H9 (cell line): Measurements from ENCODE around the gene INPP5A. TPM values are rescaled to one million over a fixed set of nuclear protein-coding genes. Genes with fewer than 3 reads are reported as not detected.

Experiments
- DNase-seq: peaks from one replicate; pipeline ENCODE4 v3.0.0-alpha.2; 2017
- H2AFZ ChIP-seq: one replicate; pipeline ENCODE4 v1.6.1; 2013; ENCODE audit warnings: mild to moderate bottlenecking, low read length, control low read depth, moderate library complexity
- H2AK5ac ChIP-seq: 2 replicates; pipeline ENCODE4 v1.6.1; 2013; ENCODE audit warnings: low read length, control low read depth, mixed read lengths; ENCODE audit not compliant: insufficient read length
- H2BK120ac ChIP-seq: one replicate; pipeline ENCODE4 v1.6.1; 2013; ENCODE audit warnings: low read depth, mild to moderate bottlenecking, low read length, control low read depth, inconsistent platforms; ENCODE audit not compliant: poor library complexity, severe bottlenecking
- H2BK12ac ChIP-seq: 2 replicates; pipeline ENCODE4 v1.6.1; 2013; ENCODE audit warnings: low read length, control low read depth, mixed read lengths, low read depth; ENCODE audit not compliant: insufficient read length
- H2BK15ac ChIP-seq: 2 replicates; pipeline ENCODE4 v1.6.1; 2013; ENCODE audit warnings: low read depth, low read length, control low read depth
- H2BK20ac ChIP-seq: one replicate; pipeline ENCODE4 v1.6.1; 2013; ENCODE audit warnings: low read depth, mild to moderate bottlenecking, low read length, control low read depth, inconsistent platforms; ENCODE audit not compliant: poor library complexity, severe bottlenecking
- H2BK5ac ChIP-seq: 2 replicates; pipeline ENCODE4 v1.6.1; 2013; ENCODE audit warnings: low read length, control low read depth, mixed read lengths; ENCODE audit not compliant: insufficient read length
- H3K14ac ChIP-seq: 2 replicates; pipeline ENCODE4 v1.6.1; 2013; ENCODE audit warnings: low read length, control low read depth; ENCODE audit not compliant: insufficient read depth
- H3K18ac ChIP-seq: 2 replicates; pipeline ENCODE4 v1.6.1; 2013; ENCODE audit warnings: low read depth, mild to moderate bottlenecking, mixed read lengths, low read length, control low read depth; ENCODE audit not compliant: insufficient read length
- H3K23ac ChIP-seq: 2 replicates; pipeline ENCODE4 v1.6.1; 2013; ENCODE audit warnings: low read length, control low read depth, mixed read lengths, low read depth; ENCODE audit not compliant: insufficient read length
- H3K23me2 ChIP-seq: 2 replicates; pipeline ENCODE4 v1.6.1; 2013; ENCODE audit warnings: low read depth, mild to moderate bottlenecking, mixed read lengths, low read length, control low read depth; ENCODE audit not compliant: insufficient read length, poor library complexity, severe bottlenecking
- H3K27ac ChIP-seq: 2 replicates; pipeline ENCODE4 v1.5.1; 2013; ENCODE audit warnings: low read length, control low read depth, mixed read lengths, low read depth; ENCODE audit not compliant: insufficient read length
- H3K27me3 ChIP-seq: 2 replicates; pipeline ENCODE4 v1.6.1; 2013; ENCODE audit warnings: low read length, control low read depth, inconsistent platforms; ENCODE audit not compliant: insufficient read depth
- H3K4ac ChIP-seq: 2 replicates; pipeline ENCODE4 v1.6.1; 2013; ENCODE audit warnings: low read depth, mild to moderate bottlenecking, control low read depth, inconsistent platforms, low read length, moderate library complexity
- H3K4me1 ChIP-seq: 2 replicates; pipeline ENCODE4 v1.6.1; 2013; ENCODE audit warnings: low read length, control low read depth, inconsistent platforms; ENCODE audit not compliant: insufficient read depth
- H3K4me2 ChIP-seq: 2 replicates; pipeline ENCODE4 v1.6.1; 2013; ENCODE audit warnings: low read length, control low read depth, mixed read lengths; ENCODE audit not compliant: insufficient read length, insufficient read depth
- H3K56ac ChIP-seq: 2 replicates; pipeline ENCODE4 v1.6.1; 2013; ENCODE audit warnings: low read depth, mild to moderate bottlenecking, mixed read lengths, low read length, control low read depth; ENCODE audit not compliant: insufficient read length
- H3K79me1 ChIP-seq: 2 replicates; pipeline ENCODE4 v1.6.1; 2013; ENCODE audit warnings: low read depth, mild to moderate bottlenecking, moderate library complexity, low read length, control low read depth, inconsistent platforms; ENCODE audit not compliant: insufficient read depth, poor library complexity, severe bottlenecking
- H3K79me2 ChIP-seq: 2 replicates; pipeline ENCODE4 v1.6.1; 2013; ENCODE audit warnings: low read length, control low read depth, inconsistent platforms; ENCODE audit not compliant: insufficient read depth
- H3K9ac ChIP-seq: 2 replicates; pipeline ENCODE4 v1.6.1; 2013; ENCODE audit warnings: low read length, control low read depth, mixed read lengths; ENCODE audit not compliant: insufficient read length; ENCODE audit errors: extremely low read depth
- H3K9me3 ChIP-seq: one replicate; pipeline ENCODE4 v1.6.1; 2013; ENCODE audit warnings: low read depth, low read length, inconsistent platforms; ENCODE audit not compliant: control insufficient read depth
- H3T11ph ChIP-seq: one replicate; pipeline ENCODE4 v1.6.1; 2013; ENCODE audit warnings: mild to moderate bottlenecking, low read length, control low read depth, inconsistent platforms
- H4K20me1 ChIP-seq: one replicate; pipeline ENCODE4 v1.6.1; 2013; ENCODE audit not compliant: control insufficient read depth, insufficient read length, insufficient read depth
- H4K5ac ChIP-seq: 2 replicates; pipeline ENCODE4 v1.6.1; 2013; ENCODE audit warnings: low read depth, mild to moderate bottlenecking, mixed read lengths, low read length, control low read depth; ENCODE audit not compliant: insufficient read length
- H4K8ac ChIP-seq: replicated peaks from 2 replicates; pipeline ENCODE4 v1.6.1; 2013; ENCODE audit warnings: low read length, control low read depth, mixed read lengths, low read depth; ENCODE audit not compliant: insufficient read length
- H4K91ac ChIP-seq: 2 replicates; pipeline ENCODE4 v1.6.1; 2013; ENCODE audit warnings: low read depth, mild to moderate bottlenecking, moderate library complexity, mixed read lengths, low read length, control low read depth; ENCODE audit not compliant: insufficient read length
- H3K27ac Mint-ChIP-seq, 3 experiments: 2 replicates in 2 of 3; 3 replicates in 1 of 3; pipeline ENCODE4 v1.8.0; 2020 to 2021; ENCODE audit warnings: mixed read lengths in 3 of 3, mild to moderate bottlenecking in 1 of 3, moderate library complexity in 1 of 3
- H3K27me3 Mint-ChIP-seq: 2 replicates; pipeline ENCODE4 v1.8.0; 2021; ENCODE audit warnings: low read depth, mild to moderate bottlenecking, moderate library complexity, mixed read lengths
- H3K36me3 Mint-ChIP-seq, 3 experiments: 2 replicates in 2 of 3; 3 replicates in 1 of 3; pipeline ENCODE4 v1.8.0; 2020 to 2021; ENCODE audit warnings: low read depth in 3 of 3, mixed read lengths in 3 of 3; ENCODE audit not compliant: insufficient read depth in 1 of 3
- H3K4me1 Mint-ChIP-seq, 2 experiments: 2 replicates each; pipeline ENCODE4 v1.8.0; 2020; ENCODE audit warnings: mixed read lengths in 2 of 2
- H3K4me3 Mint-ChIP-seq, 2 experiments: 2 replicates in 1 of 2; 3 replicates in 1 of 2; pipeline ENCODE4 v1.8.0; 2020 to 2021; ENCODE audit warnings: mild to moderate bottlenecking in 2 of 2, mixed read lengths in 2 of 2, moderate library complexity in 1 of 2
- H3K9me3 Mint-ChIP-seq, 2 experiments: 2 replicates in 1 of 2; 3 replicates in 1 of 2; pipeline ENCODE4 v1.8.0; 2020; ENCODE audit warnings: mild to moderate bottlenecking in 2 of 2, mixed read lengths in 2 of 2, moderate library complexity in 1 of 2
- CTCF ChIP-seq: fragments of 200-600 bp; sonication (generic); conservative IDR thresholded peaks from 3 replicates; pipeline ENCODE4 v1.8.0; 2021; ENCODE audit warnings: antibody characterized with exemption, mild to moderate bottlenecking
- WGBS: extraction: QIAGEN DNeasy Blood & Tissue Kit; methylation state at CpG from one replicate; pipeline ENCODE4 v1.1.7; 2013; ENCODE audit warnings: missing lambda C conversion rate, low lambda C conversion rate, mixed read lengths; ENCODE audit not compliant: insufficient read length; ENCODE audit errors: extremely low coverage; 5-methylcytosine and 5-hydroxymethylcytosine counted together
- total RNA-seq: library from RNA; stranded (reverse); gene quantifications from 2 replicates; pipeline ENCODE4 v1.2.1, GENCODE V29; 2021

Gene INPP5A
- total RNA-seq, 1 experiment from 2014 or later, result 17.7 TPM

- no peak overlapping the region for H3T11ph ChIP-seq
- H3K27ac ChIP-seq, result no peak overlapping the region
- H3K14ac ChIP-seq, result no peak overlapping the region
- no peaks in the 10 kb centered on the region for H3K9me3 Mint-ChIP-seq
- H3K9ac ChIP-seq, result no peak overlapping the region
- H3K4me1 Mint-ChIP-seq, result peaks cover 0 to 14% of the 10 kb centered on the region in 2 experiments; a peak in 2 of 4 replicates
- no peak overlapping the region for H3K56ac ChIP-seq
- no peak overlapping the region for H2BK120ac ChIP-seq
- TF ChIP-seq CTCF, result no peak
- H3K79me2 ChIP-seq, result no peaks in the 10 kb centered on the region
- no peaks in the 10 kb centered on the region for H3K23me2 ChIP-seq
- H3K9me3 ChIP-seq, result no peaks in the 10 kb centered on the region
- H3K4me1 ChIP-seq, result no peaks in the 10 kb centered on the region
- H4K20me1 ChIP-seq, result no peaks in the 10 kb centered on the region
- H2BK15ac ChIP-seq, result no peak overlapping the region
- no CpG with 5 or more reads among the region's 42 CpGs for WGBS
- no peak overlapping the region for H3K4ac ChIP-seq
- no peak overlapping the region; a peak in 1 of 7 replicates for H3K27ac Mint-ChIP-seq
- no peak overlapping the region for H2AK5ac ChIP-seq
- no peaks in the 10 kb centered on the region for H3K27me3 ChIP-seq
- no peak overlapping the region for H3K4me2 ChIP-seq
- H4K5ac ChIP-seq, result no peak overlapping the region
- no peak overlapping the region for H3K23ac ChIP-seq
- no peak overlapping the region for H2BK20ac ChIP-seq
- no peak overlapping the region for H2AFZ ChIP-seq
- H3K36me3 Mint-ChIP-seq, result no peaks in the 10 kb centered on the region
- no peaks in the 10 kb centered on the region for H3K79me1 ChIP-seq
- no peak overlapping the region for H4K91ac ChIP-seq
- no peak overlapping the region for H4K8ac ChIP-seq
- no peak overlapping the region for H3K4me3 Mint-ChIP-seq
- no peaks in the 10 kb centered on the region; the same call in none of the 2 replicates for H3K27me3 Mint-ChIP-seq
- DNase-seq, result no peak
- H3K18ac ChIP-seq, result no peak overlapping the region
- no peak overlapping the region for H2BK12ac ChIP-seq
- no peak overlapping the region for H2BK5ac ChIP-seq
Measured at GRCh38 chr10:132808383-132809231, 271.0 kb downstream of the INPP5A start.
